SK-N-SH (cell line): ENCODE data around the gene TMEM238L.

Experiments
- CTCF ChIP-seq: fragments of 200-600 bp; sonication (generic); IDR thresholded peaks from 2 replicates; pipeline ENCODE4 v1.6.1; 2017; ENCODE audit warnings: antibody characterized with exemption, mild to moderate bottlenecking, moderate library complexity
- EP300 ChIP-seq, 2 experiments: IDR thresholded peaks; 2 replicates each; pipeline versions ENCODE4 v1.4.0 to v1.6.1; 2012; ENCODE audit warnings: borderline replicate concordance in 1 of 2, low read depth in 1 of 2, low read length in 1 of 2

- TF ChIP-seq CTCF (no peak), EP300 (IDR thresholded peaks at IDR 0.05; ENCODE audit: borderline replicate concordance in 1 of 2, low read depth in 1 of 2, low read length in 1 of 2) (no peak)
These were observed 38.8 kb upstream of the TMEM238L start for GRCh38 chr17:10842658-10843057.
